Stimulated activated CD8-positive, alpha-beta memory T cell treated with anti-CD3 and anti-CD28 coated beads, Interleukin-4, amount 100 ng/mL, for 48 hours (primary cell): ENCODE results near the gene LIMA1.
"Not testable (repeated sequence)": the region's sequence is repeated elsewhere in the genome, so short reads cannot be mapped to it uniquely, and the experiment has no call there.

Source experiments
- DNase-seq: peaks from one replicate; pipeline ENCODE4 v3.0.0-alpha.2; 2020

The LIMA1 gene

GRCh38 chr12:50282721-50283228 lies 545 bp downstream of the LIMA1 start:
- DNase-seq: no peak

DNA sequence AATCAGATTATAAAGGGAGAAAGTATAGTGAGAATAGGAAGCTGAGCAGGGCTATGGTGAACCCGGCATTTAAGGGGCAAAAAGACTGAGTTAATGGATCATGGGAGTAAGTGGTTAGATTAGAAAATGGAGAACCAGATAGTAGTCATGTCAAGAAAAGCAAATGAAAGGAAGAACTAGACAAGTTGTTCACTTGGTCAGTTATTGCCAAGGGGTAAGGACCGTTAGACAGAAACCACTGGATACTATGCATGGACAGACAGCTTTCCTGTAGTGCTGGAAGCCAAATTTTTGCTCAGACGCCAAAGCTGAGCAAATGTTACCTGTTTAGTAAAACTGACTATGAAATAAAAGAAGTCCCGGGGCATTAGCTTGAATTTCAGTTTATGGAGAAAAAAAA lies 3.8 kb downstream of the LIMA1 start:
- no peak for DNase-seq

GRCh38 chr12:50276912-50277671 lies 6.2 kb downstream of the LIMA1 start:
- no peak for DNase-seq

GRCh38 chr12:50276068-50276467 lies 7.3 kb downstream of the LIMA1 start:
- no peak for DNase-seq

DNA sequence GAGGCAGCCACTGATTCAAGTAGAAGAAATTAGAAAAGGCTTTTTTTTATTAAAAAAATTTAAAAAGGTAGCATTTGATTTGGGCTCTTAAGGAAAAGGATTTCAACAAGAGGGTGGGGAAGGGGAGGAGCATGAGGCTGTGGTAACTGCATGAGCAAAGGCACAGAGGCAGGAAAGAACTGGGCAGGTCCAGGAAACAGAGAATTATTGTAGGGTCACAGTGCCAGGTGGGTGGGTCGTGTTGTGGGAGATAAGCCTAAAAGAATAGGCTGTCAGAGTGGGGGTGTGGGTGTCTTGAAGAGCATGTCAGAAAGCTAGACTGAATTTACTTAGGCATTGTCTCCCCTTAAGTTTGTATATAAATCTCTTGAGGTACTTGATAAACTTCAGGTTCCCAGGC lies 7.8 kb downstream of the LIMA1 start:
- no peak for DNase-seq

DNA sequence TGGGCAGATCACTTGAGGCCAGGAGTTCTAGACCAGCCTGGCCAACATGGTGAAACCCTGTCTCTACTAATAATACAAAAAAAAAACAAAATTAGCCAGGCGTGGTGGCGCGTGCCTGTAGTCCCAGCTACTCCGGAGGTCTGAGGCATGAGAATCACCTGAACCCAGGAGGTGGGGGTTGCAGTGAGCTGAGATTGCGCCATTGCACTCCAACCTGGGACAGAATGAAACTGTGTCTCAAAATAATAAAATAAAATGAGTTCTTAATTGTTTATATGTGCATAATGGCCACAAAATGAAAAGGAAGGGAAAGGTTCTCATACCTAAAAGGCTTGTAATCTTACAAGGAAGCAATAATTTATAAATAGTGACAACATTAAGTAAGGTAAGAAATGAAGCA lies 8.2 kb downstream of the LIMA1 start:
- not testable (repeated sequence) for DNase-seq

GRCh38 chr12:50271724-50272247 lies 11.5 kb downstream of the LIMA1 start:
- DNase-seq: no peak

GRCh38 chr12:50268482-50268881 lies 14.8 kb downstream of the LIMA1 start:
- DNase-seq: no peak

GRCh38 chr12:50265770-50266524 lies 17.4 kb downstream of the LIMA1 start:
- DNase-seq: no peak

DNA sequence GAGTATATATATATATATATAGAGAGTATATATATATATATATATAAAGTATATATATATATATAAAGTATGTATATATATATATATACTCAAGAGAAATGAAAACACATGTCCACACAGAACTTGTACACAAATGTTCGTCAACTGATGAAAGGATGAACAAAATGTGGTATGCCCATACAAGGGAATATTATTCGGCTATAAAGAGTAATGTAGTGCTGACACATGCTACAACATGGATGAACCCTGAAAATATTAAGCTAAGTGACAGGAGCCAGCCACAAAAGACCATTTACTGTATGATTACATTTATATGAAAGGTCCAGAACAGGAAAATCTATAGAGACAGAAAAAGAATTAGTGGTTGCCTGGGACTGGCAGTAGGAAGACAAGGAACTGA lies 19.5 kb downstream of the LIMA1 start:
- DNase-seq: no peak

GRCh38 chr12:50261654-50262053 lies 21.7 kb downstream of the LIMA1 start:
- DNase-seq: no peak

DNA sequence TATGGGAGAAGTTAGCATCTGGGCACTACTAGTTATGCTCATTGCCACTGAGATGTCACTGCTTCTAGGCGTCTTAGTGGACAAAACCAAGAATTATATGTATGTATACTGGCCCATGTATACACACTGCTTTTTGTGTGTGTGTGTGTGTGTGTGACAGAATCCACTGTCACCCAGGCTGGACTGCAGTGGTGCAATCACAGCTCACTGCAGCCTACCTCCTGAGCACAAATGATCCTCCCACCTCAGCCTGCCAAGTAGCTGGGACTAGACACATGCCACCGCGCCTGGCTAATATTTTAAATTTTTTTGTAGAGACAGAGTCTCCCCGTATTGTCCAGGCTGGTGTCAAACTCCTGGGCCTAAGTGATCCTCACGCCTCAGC lies 25.2 kb downstream of the LIMA1 start:
- DNase-seq: no peak

- DNase-seq: no peak
These were observed 25.8 kb downstream of the LIMA1 start for GRCh38 chr12:50257236-50258166.

GRCh38 chr12:50256761-50257160 lies 26.6 kb downstream of the LIMA1 start:
- DNase-seq: no peak

DNA sequence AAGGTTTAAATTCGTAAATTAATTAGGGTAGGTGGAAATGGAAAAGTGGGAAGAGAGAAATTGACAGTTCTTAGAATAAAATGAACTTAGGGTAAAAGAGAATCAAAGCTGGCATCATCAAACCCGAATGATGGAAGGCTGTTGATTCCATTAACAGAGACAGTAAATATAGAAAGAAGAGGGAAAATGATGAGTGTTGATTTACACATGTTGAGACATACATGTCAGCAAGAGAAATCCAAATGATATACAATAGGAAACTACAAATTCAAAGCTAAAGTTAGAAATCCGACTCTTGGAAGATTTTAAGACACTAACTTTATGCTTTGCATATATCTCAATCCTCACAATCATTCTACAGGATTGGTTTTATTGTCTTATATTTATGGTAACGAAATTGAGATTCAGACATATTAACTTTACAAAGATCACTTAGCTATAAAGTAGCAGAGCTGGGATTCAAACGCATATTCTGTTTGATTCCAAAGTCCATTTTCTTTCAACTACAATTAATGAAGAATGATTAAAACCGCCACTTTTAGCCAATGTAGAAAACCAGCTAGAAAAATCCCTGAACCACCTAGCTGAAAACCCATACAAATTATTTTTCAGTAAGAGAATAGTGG lies 30.2 kb downstream of the LIMA1 start:
- DNase-seq: no peak

- no peak for DNase-seq
These were observed 31.6 kb downstream of the LIMA1 start for GRCh38 chr12:50251619-50252252.

DNA sequence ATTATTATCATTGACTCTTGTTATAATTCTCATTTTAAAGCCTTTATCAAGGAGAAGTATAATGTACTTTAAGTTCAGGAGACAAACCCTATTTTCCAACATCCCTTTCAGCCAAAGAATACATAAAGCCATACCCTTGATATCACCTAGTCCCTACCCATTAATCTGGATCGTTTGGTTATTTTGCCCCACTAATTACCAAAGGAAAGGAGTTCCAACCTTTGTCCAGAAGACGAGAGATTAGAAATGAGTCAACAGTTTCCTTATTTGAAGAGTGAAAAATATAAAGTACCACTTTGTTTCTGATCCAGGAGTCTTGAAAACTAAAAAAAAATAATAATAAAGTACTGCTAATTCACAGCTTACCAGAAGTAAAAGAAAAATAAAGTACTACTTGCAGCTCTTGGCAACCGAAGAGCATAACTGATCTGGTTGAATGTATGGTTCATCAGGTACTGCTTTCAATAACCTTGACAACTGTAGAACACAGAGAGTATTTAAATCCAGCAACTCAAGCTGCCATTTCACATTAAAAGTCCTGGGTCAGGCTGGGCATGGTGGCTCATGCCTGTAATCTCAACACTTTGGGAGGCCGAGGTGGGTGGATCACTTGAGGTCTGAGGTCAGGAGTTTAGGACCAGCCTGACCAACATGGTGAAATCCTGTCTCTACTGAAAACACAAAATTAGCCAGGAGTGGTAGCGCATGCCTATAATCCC lies 33.7 kb downstream of the LIMA1 start:
- peak; percentile 39 for DNase-seq

- DNase-seq: no peak
These were observed 34.4 kb downstream of the LIMA1 start for GRCh38 chr12:50248883-50249282.

- DNase-seq: no peak
These were observed 34.9 kb downstream of the LIMA1 start for GRCh38 chr12:50248411-50248810.

DNA sequence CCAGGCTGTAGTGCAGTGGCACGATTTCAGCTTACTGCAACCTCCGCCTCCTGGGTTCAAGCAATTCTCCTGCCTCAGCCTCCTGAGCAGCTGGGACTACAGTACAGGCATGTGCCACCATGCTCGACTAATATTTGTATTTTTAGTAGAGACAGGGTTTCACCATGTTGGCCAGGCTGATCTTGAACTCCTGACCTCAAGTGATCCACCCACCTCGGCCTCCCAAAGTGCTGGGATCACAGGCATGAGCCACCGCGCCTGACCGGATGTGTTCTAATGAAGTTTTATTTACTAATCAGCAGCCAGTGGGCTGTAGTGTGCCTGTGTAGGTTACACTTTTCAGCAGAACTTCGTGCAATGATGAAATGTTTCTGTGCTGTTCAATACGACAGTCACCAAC lies 35.7 kb downstream of the LIMA1 start:
- DNase-seq: not testable (repeated sequence)
